Heart left ventricle (tissue), 16 donors: Measurements from ENCODE around the gene PRRT1B. TPM values are rescaled to one million over a fixed set of nuclear protein-coding genes. Genes with fewer than 3 reads are reported as not detected.
A peak's percentile ranks its signal among the peaks of the same experiment; 100 is the strongest.

ENCODE experiments used
- ATAC-seq, 4 donors: fragments of 200-7000 bp; cut with Tn5 transposase; one replicate each; pipeline ENCODE4 v1.9.1; 2020 to 2022; ENCODE audit warnings: moderate library complexity in 4 of 4, mild to moderate bottlenecking in 3 of 4, moderate number of reproducible peaks in 1 of 4
- DNase-seq, 5 donors: peaks; one replicate each; pipeline ENCODE4 v3.0.0-alpha.2; 2020
- H3K27ac ChIP-seq, 12 donors: fragments of 200-600 bp; sonication (generic) in 4 of 12; one replicate each; pipeline versions ENCODE4 v1.5.0 to v1.8.0; 2016 to 2022; ENCODE audit warnings: mild to moderate bottlenecking in 2 of 12
- H3K27me3 ChIP-seq, 9 donors: fragments of 200-600 bp; sonication (generic) in 2 of 9; one replicate each; pipeline versions ENCODE4 v1.5.1 to v1.8.0; 2016 to 2022; ENCODE audit warnings: mild to moderate bottlenecking in 3 of 9
- H3K36me3 ChIP-seq, 9 donors: fragments of 200-600 bp; sonication (generic) in 2 of 9; one replicate each; pipeline versions ENCODE4 v1.5.0 to v1.8.0; 2018 to 2022; ENCODE audit warnings: mild to moderate bottlenecking in 2 of 9
- H3K4me1 ChIP-seq, 12 donors: fragments of 200-600 bp; sonication (generic) in 4 of 12; one replicate each; pipeline versions ENCODE4 v1.5.0 to v1.8.0; 2016 to 2022; ENCODE audit warnings: mild to moderate bottlenecking in 3 of 12
- H3K4me3 ChIP-seq, 12 donors: fragments of 200-600 bp; sonication (generic) in 4 of 12; one replicate each; pipeline versions ENCODE4 v1.5.0 to v1.8.0; 2017 to 2022; ENCODE audit warnings: mild to moderate bottlenecking in 9 of 12, moderate library complexity in 4 of 12
- H3K9me3 ChIP-seq, 12 donors: fragments of 200-600 bp; sonication (generic) in 4 of 12; one replicate each; pipeline versions ENCODE4 v1.5.0 to v1.8.0; 2016 to 2022; ENCODE audit warnings: mild to moderate bottlenecking in 1 of 12
- POLR2A ChIP-seq, 2 donors: fragments of 450-650 bp; IDR thresholded peaks; one replicate each; pipeline ENCODE4 v1.6.1; 2017; ENCODE audit warnings: antibody characterized with exemption in 2 of 2, mild to moderate bottlenecking in 2 of 2, moderate library complexity in 2 of 2
- WGBS, 4 donors: extraction: QIAGEN DNeasy Blood & Tissue Kit in 2 of 4; methylation state at CpG; one replicate each; pipeline versions ENCODE4 v1.1.5 to v1.1.7; 2013 to 2018; 5-methylcytosine and 5-hydroxymethylcytosine counted together
- intact Hi-C, 10 donors: fragments of 100-400 bp; cut with DNase I; formaldehyde crosslinking; loops; one replicate each; pipeline versions ENCODE4 v1.11.1 to v1.14.2; 2022
- polyA plus RNA-seq, 2 donors: library from polyadenylated mRNA; stranded (reverse); fragments of 200-250 nt; gene quantifications; one replicate each; pipeline ENCODE4 v1.2.3, GENCODE V29; 2013
- total RNA-seq, 9 donors: library from RNA; depleted of rRNA in 2 of 9; stranded (reverse); fragments of >200 nt in 2 of 9; fragmentation: NEBNext Ultra II Directional in 3 of 9; extraction: Animal tissue kit (Norgen Biotek cat#: 25700) in 3 of 9; gene quantifications; one replicate each; pipeline versions ENCODE4 v1.1.0 to v1.2.4, GENCODE V29; 2016 to 2023
- TF ChIP-seq, protein P1 (sequence below), 12 donors: fragments of 200-600 bp; sonication (generic) in 4 of 12; IDR thresholded peaks; one replicate each; pipeline versions ENCODE4 v1.5.0 to v1.8.0; 2018 to 2022; ENCODE audit warnings: antibody characterized with exemption in 12 of 12, mild to moderate bottlenecking in 5 of 12
- donor health status: ischemic (EF 13 %, LVEDD 7.1; RV severe dilation, severe dysfunction).
- donor health status: healthy with polysubstance abuse.
- donor health status: DM: no; HTN: yes; CAD: no.
- donor health status: DM: no; HTN: no; CAD: no.
- donor health status: ischemic (EF 25% LVEDD 6.9; RV normal size, moderate dysfunction).
- donor health status: ischemic (EF 25% LVEDD 5.7; RV mildly dilated, moderate dysfunction).
- donor health status: healthy.
- donor health status: DM: yes; HTN: yes; CAD: no.
- donor health status: ischemic (EF 35%, LVEDD 5.7; RV mildly dilated, moderate dysfunction).
- donor health status: nonischemic (EF 11% LVEDD 7.7; RV severe dilation, severe dysfunction).
- donor health status: DM: yes; HTN: yes; CAD: no.
- donor health status: PGD.
- donor health status: ischemic (EF 29% LVEDD 5.4; RV normal size, mild dysfunction).
- donor health status: nonischemic (EF 23%, LVEDD 6.1; RV moderate dilation, normal function).

Gene PRRT1B
- total and polyA plus RNA-seq, 11 donors, result not detected

DNA sequence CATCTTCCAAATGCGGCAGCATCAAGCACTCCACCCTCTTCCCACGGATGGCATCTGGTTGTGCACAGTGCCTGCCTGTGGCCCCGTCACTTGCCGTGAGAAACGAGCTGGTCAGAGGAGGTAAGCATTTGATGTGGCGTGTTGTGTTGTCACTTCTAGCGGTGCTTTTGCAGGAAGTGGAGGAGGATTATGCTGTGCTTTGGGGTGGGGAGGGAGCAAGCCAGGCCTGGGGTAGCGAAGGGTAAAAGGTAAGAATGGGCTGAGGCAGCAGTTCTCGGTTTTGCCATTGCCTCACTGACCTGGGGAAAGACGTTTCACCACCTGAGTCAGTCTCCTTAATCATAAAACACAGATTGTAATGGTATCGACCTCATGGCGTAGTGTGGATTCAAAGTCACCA, 44.9 kb upstream of the PRRT1B start:
- peaks cover 0 to 25% (median 17%) of the 10 kb centered on the region in 12 donors for H3K4me1 ChIP-seq
- H3K36me3 ChIP-seq, result peaks cover 3 to 54% (median 47%) of the 10 kb centered on the region in 9 donors
- no peak for ATAC-seq

GRCh38 chr9:131500939-131501541, 44.3 kb upstream of the PRRT1B start:
- DNase-seq, result peak in 1 of 5 donors; percentile 48
- no peak for TF ChIP-seq POLR2A (IDR thresholded peaks at IDR 0.05)
- TF ChIP-seq, protein P1, sequence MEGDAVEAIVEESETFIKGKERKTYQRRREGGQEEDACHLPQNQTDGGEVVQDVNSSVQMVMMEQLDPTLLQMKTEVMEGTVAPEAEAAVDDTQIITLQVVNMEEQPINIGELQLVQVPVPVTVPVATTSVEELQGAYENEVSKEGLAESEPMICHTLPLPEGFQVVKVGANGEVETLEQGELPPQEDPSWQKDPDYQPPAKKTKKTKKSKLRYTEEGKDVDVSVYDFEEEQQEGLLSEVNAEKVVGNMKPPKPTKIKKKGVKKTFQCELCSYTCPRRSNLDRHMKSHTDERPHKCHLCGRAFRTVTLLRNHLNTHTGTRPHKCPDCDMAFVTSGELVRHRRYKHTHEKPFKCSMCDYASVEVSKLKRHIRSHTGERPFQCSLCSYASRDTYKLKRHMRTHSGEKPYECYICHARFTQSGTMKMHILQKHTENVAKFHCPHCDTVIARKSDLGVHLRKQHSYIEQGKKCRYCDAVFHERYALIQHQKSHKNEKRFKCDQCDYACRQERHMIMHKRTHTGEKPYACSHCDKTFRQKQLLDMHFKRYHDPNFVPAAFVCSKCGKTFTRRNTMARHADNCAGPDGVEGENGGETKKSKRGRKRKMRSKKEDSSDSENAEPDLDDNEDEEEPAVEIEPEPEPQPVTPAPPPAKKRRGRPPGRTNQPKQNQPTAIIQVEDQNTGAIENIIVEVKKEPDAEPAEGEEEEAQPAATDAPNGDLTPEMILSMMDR (IDR thresholded peaks at IDR 0.05), result no peak
- Histone ChIP-seq H3K27me3 (no peaks in the 10 kb centered on the region), H3K4me3 (no peak overlapping the region), H3K27ac (peak overlapping the region in 1 of 12 donors; percentile 64), H3K4me1 (peaks cover 0 to 25% (median 17%) of the 10 kb centered on the region in 12 donors), H3K36me3 (peaks cover 3 to 47% (median 40%) of the 10 kb centered on the region in 9 donors), H3K9me3 (no peaks in the 10 kb centered on the region)
- 67 to 83% (median 72%) methylated on average over 4 to 5 of the region's 5 CpGs for WGBS, 4 donors
- no peak for ATAC-seq
- intact Hi-C loops, result loop anchor here in 2 of 10 donors (10.0 kb wide), 1 partner anchor 244 kb away; the partner anchor contains the start of gene RAPGEF1 (in 2 of the 2)

More for the DNA sequence above, 44.9 kb upstream of the PRRT1B start:
- Histone ChIP-seq H3K4me3 (no peak overlapping the region), H3K27ac (peak overlapping the region in 1 of 12 donors; percentile 64), H3K9me3 (no peaks in the 10 kb centered on the region), H3K27me3 (no peaks in the 10 kb centered on the region)
- intact Hi-C loops, result loop anchor here in 2 of 10 donors (10.0 kb wide), 1 partner anchor 244 kb away; the partner anchor contains the start of gene RAPGEF1 (in 2 of the 2)
- no peak for TF ChIP-seq POLR2A (IDR thresholded peaks at IDR 0.05)
- TF ChIP-seq, protein P1 (IDR thresholded peaks at IDR 0.05), result no peak
- WGBS, 4 donors, result 78 to 82% (median 78%) methylated on average over 12 of the region's 12 CpGs
- DNase-seq, result no peak

DNA sequence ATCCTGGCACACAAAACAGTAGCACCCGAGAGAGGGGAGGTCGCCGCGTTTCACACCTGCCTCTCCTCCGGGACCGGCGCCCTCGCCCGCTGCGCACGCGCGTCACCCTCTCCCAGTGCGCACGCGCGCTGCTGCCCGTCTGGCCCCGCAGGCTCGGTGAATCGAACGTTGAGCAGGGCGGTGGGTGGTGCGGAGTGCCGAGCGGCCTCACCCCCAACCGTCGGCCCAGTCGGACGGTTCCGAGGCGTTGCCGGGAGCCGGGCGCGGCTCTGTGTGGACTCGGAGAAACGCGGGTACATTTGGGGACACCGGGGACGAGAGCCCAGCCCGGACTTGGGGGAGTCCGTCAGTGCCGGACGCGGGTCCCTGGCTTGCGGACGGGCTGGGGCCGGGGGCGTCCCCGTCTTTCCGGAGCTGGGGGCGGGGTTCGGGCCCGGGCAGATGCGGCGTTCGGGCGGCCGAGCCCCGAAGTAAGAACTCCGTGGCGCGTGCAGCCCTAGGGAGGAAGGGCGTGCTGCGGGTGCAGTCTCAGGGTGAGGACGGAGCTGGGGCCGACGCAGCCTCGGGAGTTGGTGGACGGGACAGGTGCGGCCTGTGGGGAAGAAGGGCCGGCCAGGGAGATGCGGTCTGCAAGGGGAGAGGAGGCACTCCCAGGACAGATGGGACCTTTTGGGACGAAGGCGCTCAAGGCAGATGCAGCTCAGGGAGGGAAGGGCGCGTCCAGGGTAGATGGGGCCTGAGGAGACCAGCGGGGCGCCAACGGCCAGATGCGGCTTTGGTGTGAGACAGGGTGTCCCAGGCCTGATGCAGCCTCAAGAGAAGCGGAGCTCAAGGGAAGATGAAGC, 42.3 kb upstream of the PRRT1B start, which contains the start of gene POMT1:
Gene POMT1, plus strand, starts transcription at position 138 of the 845 bp plus-strand sequence. CDS start 1,301 bp downstream, outside the sequence.
- intact Hi-C loops, result loop anchor here in 2 of 10 donors (10.0 kb wide), 1 partner anchor 242 kb away; the partner anchor contains the start of gene RAPGEF1 (in 2 of the 2)
- Histone ChIP-seq H3K27ac (peak within 1 kb of the TSS in 11 of 12 donors; percentile 59 to 85 (median 81)), H3K27me3 (no peaks in the 10 kb centered on the region), H3K4me3 (peak within 1 kb of the TSS; percentile 67 to 99 (median 89)), H3K36me3 (peaks cover 0 to 38% (median 29%) of the 10 kb centered on the region in 9 donors), H3K4me1 (peaks cover 0 to 25% (median 17%) of the 10 kb centered on the region in 12 donors), H3K9me3 (no peaks in the 10 kb centered on the region)
- 0 to 1% (median 1%) methylated on average over 26 to 83 of the region's 83 CpGs for WGBS, 4 donors
- ATAC-seq (peak; percentile 79 to 96 (median 94)), DNase-seq (peak; percentile 88 to 95 (median 92))
- TF ChIP-seq, protein P1 (IDR thresholded peaks at IDR 0.05), result no peak
- peak in 1 of 2 donors; percentile 67 for TF ChIP-seq POLR2A (IDR thresholded peaks at IDR 0.05)
